Astrocyte (in vitro differentiated cells and primary cell): ENCODE data around the gene CLCNKA. TPM values are rescaled to one million over a fixed set of nuclear protein-coding genes. Genes with fewer than 3 reads are reported as not detected.

Experiments used
- DNase-seq: peaks from one replicate; pipeline ENCODE4 v3.0.0-alpha.2; 2010; ENCODE audit warnings: low read depth
- FAIRE-seq: peaks from 2 replicates; lab custom pipeline; 2011; peaks lifted over from hg19 to GRCh38; lab: Jason Lieb, UNC
- H2AFZ ChIP-seq: 2 replicates; pipeline ENCODE4 v1.6.0; 2012; ENCODE audit warnings: low read depth, low read length, inconsistent platforms
- H3K27ac ChIP-seq: 2 replicates; pipeline ENCODE4 v1.5.1; 2011; ENCODE audit warnings: low read depth, low read length, inconsistent platforms
- H3K27me3 ChIP-seq: 2 replicates; pipeline ENCODE4 v1.6.0; 2011; ENCODE audit warnings: low read length, inconsistent platforms; ENCODE audit not compliant: insufficient read depth
- H3K36me3 ChIP-seq: 2 replicates; pipeline ENCODE4 v1.5.1; 2011; ENCODE audit warnings: low read length, inconsistent platforms; ENCODE audit not compliant: insufficient read depth
- H3K4me1 ChIP-seq: 2 replicates; pipeline ENCODE4 v1.5.1; 2011; ENCODE audit warnings: low read length, inconsistent platforms; ENCODE audit not compliant: insufficient read depth
- H3K4me2 ChIP-seq: 2 replicates; pipeline ENCODE4 v1.6.0; 2012; ENCODE audit warnings: low read length, inconsistent platforms
- H3K4me3 ChIP-seq: 2 replicates; pipeline ENCODE4 v1.5.1; 2011; ENCODE audit warnings: low read depth, mild to moderate bottlenecking, low read length, inconsistent platforms; ENCODE audit not compliant: insufficient read depth
- H3K79me2 ChIP-seq: 2 replicates; pipeline ENCODE4 v1.6.0; 2012; ENCODE audit warnings: mild to moderate bottlenecking, low read length, inconsistent platforms; ENCODE audit not compliant: insufficient read depth
- H3K9ac ChIP-seq: 2 replicates; pipeline ENCODE4 v1.6.0; 2012; ENCODE audit warnings: mild to moderate bottlenecking, low read length, inconsistent platforms
- H3K9me3 ChIP-seq: 2 replicates; pipeline ENCODE4 v1.5.1; 2012; ENCODE audit warnings: low read depth, mild to moderate bottlenecking, low read length, inconsistent platforms; ENCODE audit not compliant: insufficient read depth
- H4K20me1 ChIP-seq: 2 replicates; pipeline ENCODE4 v1.6.0; 2012; ENCODE audit warnings: low read length, inconsistent platforms; ENCODE audit not compliant: insufficient read depth
- H3K27ac Mint-ChIP-seq: one replicate; pipeline ENCODE4 v1.8.0; 2021; ENCODE audit warnings: mild to moderate bottlenecking, mixed read lengths; ENCODE audit not compliant: unreplicated experiment
- H3K27me3 Mint-ChIP-seq: one replicate; pipeline ENCODE4 v1.8.0; 2021; ENCODE audit warnings: low read depth, mixed read lengths; ENCODE audit not compliant: unreplicated experiment
- H3K36me3 Mint-ChIP-seq: one replicate; pipeline ENCODE4 v1.8.0; 2021; ENCODE audit warnings: low read depth, mixed read lengths; ENCODE audit not compliant: unreplicated experiment
- H3K4me1 Mint-ChIP-seq: one replicate; pipeline ENCODE4 v1.8.0; 2021; ENCODE audit warnings: low read depth, mixed read lengths; ENCODE audit not compliant: unreplicated experiment
- H3K4me3 Mint-ChIP-seq: one replicate; pipeline ENCODE4 v1.8.0; 2021; ENCODE audit warnings: mild to moderate bottlenecking, moderate library complexity, mixed read lengths; ENCODE audit not compliant: unreplicated experiment
- H3K9me3 Mint-ChIP-seq: one replicate; pipeline ENCODE4 v1.8.0; 2021; ENCODE audit warnings: mild to moderate bottlenecking, mixed read lengths; ENCODE audit not compliant: unreplicated experiment
- CTCF ChIP-seq: IDR thresholded peaks from 2 replicates; pipeline ENCODE4 v1.5.1; 2011; ENCODE audit warnings: low read depth, mild to moderate bottlenecking, inconsistent platforms, low read length, moderate library complexity; ENCODE audit not compliant: insufficient read depth
- EZH2 ChIP-seq: IDR thresholded peaks from 2 replicates; pipeline ENCODE4 v1.6.1; 2012; ENCODE audit warnings: mild to moderate bottlenecking, low read length, inconsistent platforms; ENCODE audit not compliant: insufficient read depth
- total RNA-seq: library from RNA; stranded (reverse); gene quantifications from 2 replicates; pipeline ENCODE4 v1.2.1, GENCODE V29; 2021

The CLCNKA gene
- total RNA-seq, 1 donor from 2014 or later = 0.16 TPM

GRCh38 chr1:16043950-16044349 is 22.1 kb downstream of the CLCNKA start:
- no peaks in the 10 kb centered on the region for H3K9me3 ChIP-seq
- Mint-ChIP-seq H3K4me1 (no peaks in the 10 kb centered on the region), H3K27me3 (peaks cover 48% of the 10 kb centered on the region), H3K27ac (no peak overlapping the region), H3K4me3 (no peak overlapping the region), H3K36me3 (no peaks in the 10 kb centered on the region), H3K9me3 (no peaks in the 10 kb centered on the region)
- H3K27me3 ChIP-seq = no peaks in the 10 kb centered on the region
- no peak overlapping the region for H3K4me3 ChIP-seq
- no peaks in the 10 kb centered on the region for H3K79me2 ChIP-seq
- no peak overlapping the region for H2AFZ ChIP-seq
- no peaks in the 10 kb centered on the region for H3K4me1 ChIP-seq
- H3K27ac ChIP-seq = no peak overlapping the region
- H3K9ac ChIP-seq = no peak overlapping the region
- H3K36me3 ChIP-seq = no peaks in the 10 kb centered on the region
- TF ChIP-seq EZH2 (no peak), CTCF (no peak)
- no peak for DNase-seq
- H4K20me1 ChIP-seq = no peaks in the 10 kb centered on the region
- H3K4me2 ChIP-seq = no peak overlapping the region
- FAIRE-seq = no peak

- no peaks in the 10 kb centered on the region for H3K79me2 ChIP-seq
- Mint-ChIP-seq H3K27me3 (peaks cover 37% of the 10 kb centered on the region), H3K9me3 (no peaks in the 10 kb centered on the region), H3K4me1 (no peaks in the 10 kb centered on the region), H3K36me3 (no peaks in the 10 kb centered on the region), H3K27ac (no peak overlapping the region), H3K4me3 (no peak overlapping the region)
- no peak overlapping the region for H3K9ac ChIP-seq
- no peaks in the 10 kb centered on the region for H4K20me1 ChIP-seq
- no peak overlapping the region for H3K4me3 ChIP-seq
- H3K27me3 ChIP-seq = no peaks in the 10 kb centered on the region
- H2AFZ ChIP-seq = no peak overlapping the region
- H3K27ac ChIP-seq = no peak overlapping the region
- no peaks in the 10 kb centered on the region for H3K4me1 ChIP-seq
- TF ChIP-seq EZH2 = no peak
- no peak for TF ChIP-seq CTCF
- no peaks in the 10 kb centered on the region for H3K36me3 ChIP-seq
- FAIRE-seq (no peak), DNase-seq (no peak)
- no peaks in the 10 kb centered on the region for H3K9me3 ChIP-seq
- H3K4me2 ChIP-seq = no peak overlapping the region
Observed at GRCh38 chr1:16046842-16047241, 25.0 kb downstream of the CLCNKA start.

DNA sequence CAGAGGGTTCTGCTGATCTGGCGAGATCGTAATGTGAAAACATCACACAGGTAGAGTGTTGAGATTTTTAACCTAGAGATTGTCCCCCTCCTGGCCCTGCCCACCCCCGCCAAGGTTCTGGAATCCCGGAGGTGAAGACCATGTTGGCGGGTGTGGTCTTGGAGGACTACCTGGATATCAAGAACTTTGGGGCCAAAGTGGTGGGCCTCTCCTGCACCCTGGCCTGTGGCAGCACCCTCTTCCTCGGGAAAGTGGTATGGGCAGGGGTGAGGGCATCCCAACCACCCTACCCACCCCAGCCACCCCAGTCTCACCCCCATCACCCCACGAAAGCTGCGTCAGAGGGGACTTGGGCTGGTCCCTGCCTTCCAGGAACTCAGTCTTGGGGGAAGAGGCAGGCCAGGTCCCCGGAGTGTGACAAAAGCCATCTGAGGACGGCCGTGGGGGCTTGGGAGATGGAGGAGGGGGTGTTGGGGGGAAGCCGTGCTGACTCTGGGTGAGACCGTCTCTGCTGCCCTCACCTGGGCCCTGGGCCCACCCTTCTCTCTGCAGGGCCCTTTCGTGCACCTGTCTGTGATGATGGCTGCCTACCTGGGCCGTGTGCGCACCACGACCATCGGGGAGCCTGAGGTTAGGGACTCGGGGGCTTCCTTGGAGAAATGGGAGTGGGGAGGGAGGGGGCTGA is 26.1 kb downstream of the CLCNKA start:
- no peaks in the 10 kb centered on the region for H3K9me3 Mint-ChIP-seq
- H3K4me1 Mint-ChIP-seq = no peaks in the 10 kb centered on the region
- no peak overlapping the region for H2AFZ ChIP-seq
- H3K79me2 ChIP-seq = no peaks in the 10 kb centered on the region
- no peaks in the 10 kb centered on the region for H3K36me3 Mint-ChIP-seq
- H3K27ac ChIP-seq = no peak overlapping the region
- H3K4me1 ChIP-seq = no peaks in the 10 kb centered on the region
- no peaks in the 10 kb centered on the region for H3K36me3 ChIP-seq
- TF ChIP-seq CTCF = no peak
- no peak for TF ChIP-seq EZH2
- H3K27me3 ChIP-seq = no peaks in the 10 kb centered on the region
- no peak overlapping the region for H3K4me3 ChIP-seq
- DNase-seq (no peak), FAIRE-seq (no peak)
- H4K20me1 ChIP-seq = no peaks in the 10 kb centered on the region
- no peak overlapping the region for H3K4me3 Mint-ChIP-seq
- no peak overlapping the region for H3K4me2 ChIP-seq
- peaks cover 36% of the 10 kb centered on the region for H3K27me3 Mint-ChIP-seq
- H3K9me3 ChIP-seq = no peaks in the 10 kb centered on the region
- H3K27ac Mint-ChIP-seq = no peak overlapping the region
- H3K9ac ChIP-seq = no peak overlapping the region
